Measurements from ENCODE around the gene ATG2A. TPM values are rescaled to one million over a fixed set of nuclear protein-coding genes. Genes with fewer than 3 reads are reported as not detected.

The ATG2A gene
- total and polyA plus RNA-seq, 4 experiments from 2014 or later = 4.1 to 47.3 (median 26.0) TPM

- Mint-ChIP-seq H3K36me3 (peaks cover 41 to 45% of the 10 kb centered on the region in 2 donors), H3K4me3 (peak overlapping the region; percentile 64 to 91 (median 82)), H3K4me1 (peaks cover 54 to 95% (median 78%) of the 10 kb centered on the region in 4 donors), H3K27me3 (no peaks in the 10 kb centered on the region), H3K9me3 (peaks cover 0 to 2% (median 0%) of the 10 kb centered on the region in 8 donors), H3K27ac (peak overlapping the region; percentile 76 to 99 (median 95))
- Histone ChIP-seq H3K4me1 (ENCODE audit: insufficient read depth, low read length) (peaks cover 99% of the 10 kb centered on the region), H3K27me3 (ENCODE audit: insufficient read depth, low read length) (no peaks in the 10 kb centered on the region), H3K27ac (ENCODE audit: low read depth, low read length) (peak overlapping the region; percentile 68), H3K36me3 (ENCODE audit: insufficient read depth, low read length) (peaks cover 12% of the 10 kb centered on the region), H3K4me3 (ENCODE audit: low read length in 2 of 2) (peak overlapping the region; percentile 40 to 59), H3K9me3 (ENCODE audit: control insufficient read depth in 1 of 2, low read length in 2 of 2) (no peaks in the 10 kb centered on the region)
- DNase-seq = no peak
- CTCF ChIA-PET (ENCODE audit: partially characterized antibody) = interaction anchor here (1.8 to 29.7 kb wide), 4 partner anchors 11 to 22 kb away, joined by 4 to 1245 read pairs (median 129); partner anchors contain the start of genes CDC42BPG and EHD1
- intact Hi-C loops (cut with micrococcal nuclease) = no loop called here
- POLR2A ChIA-PET (ENCODE audit: partially characterized antibody) = interaction anchor here (1.2 to 28.8 kb wide), 7 partner anchors 12 to 634 kb away, joined by 3 to 2105 read pairs (median 7); partner anchors contain the start of genes CDC42BPG, EHD1, MEN1 and RASGRP2
These were observed 52.9 kb downstream of the ATG2A start for GRCh38 chr11:64864135-64864472.

GRCh38 chr11:64863391-64864060 is 53.5 kb downstream of the ATG2A start:
- Mint-ChIP-seq H3K4me1 (peaks cover 55 to 95% (median 78%) of the 10 kb centered on the region in 4 donors), H3K36me3 (peaks cover 44 to 45% of the 10 kb centered on the region in 2 donors), H3K27me3 (no peaks in the 10 kb centered on the region), H3K9me3 (peaks cover 0 to 2% (median 0%) of the 10 kb centered on the region in 8 donors), H3K27ac (peak overlapping the region; percentile 83 to 99 (median 95)), H3K4me3 (peak overlapping the region in 7 of 8 donors; percentile 81 to 91 (median 83))
- Histone ChIP-seq H3K27me3 (ENCODE audit: insufficient read depth, low read length) (no peaks in the 10 kb centered on the region), H3K4me1 (ENCODE audit: insufficient read depth, low read length) (peaks cover 99% of the 10 kb centered on the region), H3K9me3 (ENCODE audit: control insufficient read depth in 1 of 2, low read length in 2 of 2) (no peaks in the 10 kb centered on the region), H3K36me3 (ENCODE audit: insufficient read depth, low read length) (peaks cover 6% of the 10 kb centered on the region), H3K4me3 (ENCODE audit: low read length in 2 of 2) (peak overlapping the region; percentile 12 to 59), H3K27ac (ENCODE audit: low read depth, low read length) (peak overlapping the region; percentile 68)
- DNase-seq = no peak
- intact Hi-C loops (cut with micrococcal nuclease) = no loop called here
- ChIA-PET POLR2A (ENCODE audit: partially characterized antibody) (interaction anchor here (1.0 to 28.8 kb wide), 8 partner anchors 11 to 634 kb away, joined by 3 to 2105 read pairs (median 6); partner anchors contain the start of genes CDC42BPG, EHD1, MEN1 and SF1), CTCF (ENCODE audit: partially characterized antibody) (interaction anchor here (1.1 to 29.7 kb wide), 6 partner anchors 9 to 23 kb away, joined by 3 to 1245 read pairs (median 14); partner anchors contain the start of genes CDC42BPG and EHD1)

GRCh38 chr11:64862987-64863390 is 54.0 kb downstream of the ATG2A start:
- H3K4me1 Mint-ChIP-seq = peaks cover 51 to 94% (median 76%) of the 10 kb centered on the region in 4 donors
- peak overlapping the region; percentile 12 to 59 for H3K4me3 ChIP-seq (ENCODE audit: low read length in 2 of 2)
- CTCF ChIA-PET (ENCODE audit: partially characterized antibody) = interaction anchor here (1.1 to 29.7 kb wide), 4 partner anchors 8 to 23 kb away, joined by 3 to 1245 read pairs (median 138); partner anchors contain the start of genes CDC42BPG and EHD1

GRCh38 chr11:64861227-64861975 is 55.6 kb downstream of the ATG2A start:
- peak overlapping the region; percentile 97 to 99 (median 98) for H3K27ac Mint-ChIP-seq
- peak overlapping the region; percentile 68 for H3K27ac ChIP-seq (ENCODE audit: low read depth, low read length)
- H3K36me3 ChIP-seq (ENCODE audit: insufficient read depth, low read length) = peaks cover 15% of the 10 kb centered on the region
- peaks cover 0 to 2% (median 0%) of the 10 kb centered on the region in 8 donors for H3K9me3 Mint-ChIP-seq
- peak in 3 of 5 donors; percentile 44 to 50 (median 46) for DNase-seq
- peak overlapping the region; percentile 72 to 93 (median 86) for H3K4me3 Mint-ChIP-seq
- POLR2A ChIA-PET (ENCODE audit: partially characterized antibody) = interaction anchor here (0.7 to 28.8 kb wide), 12 partner anchors 2 to 562 kb away, joined by 3 to 2105 read pairs (median 4); partner anchors contain the start of genes CDC42BPG, EHD1, MEN1 and RASGRP2
- H3K27me3 Mint-ChIP-seq = no peaks in the 10 kb centered on the region
- CTCF ChIA-PET (ENCODE audit: partially characterized antibody) = interaction anchor here (1.2 to 29.7 kb wide), 5 partner anchors 8 to 98 kb away, joined by 3 to 1245 read pairs (median 23); partner anchors contain the start of genes CDC42BPG and EHD1
- no peaks in the 10 kb centered on the region for H3K27me3 ChIP-seq (ENCODE audit: insufficient read depth, low read length)
- H3K4me1 ChIP-seq (ENCODE audit: insufficient read depth, low read length) = peaks cover 99% of the 10 kb centered on the region
- H3K36me3 Mint-ChIP-seq = peaks cover 40 to 46% of the 10 kb centered on the region in 2 donors
- H3K4me1 Mint-ChIP-seq = peaks cover 51 to 95% (median 77%) of the 10 kb centered on the region in 4 donors
- intact Hi-C loops (cut with micrococcal nuclease) = no loop called here
- no peaks in the 10 kb centered on the region for H3K9me3 ChIP-seq (ENCODE audit: control insufficient read depth in 1 of 2, low read length in 2 of 2)
- peak overlapping the region; percentile 6 to 26 for H3K4me3 ChIP-seq (ENCODE audit: low read length in 2 of 2)

More at GRCh38 chr11:64862987-64863390, 54.0 kb downstream of the ATG2A start:
- Mint-ChIP-seq H3K27ac (peak overlapping the region; percentile 83 to 99 (median 95)), H3K9me3 (peaks cover 0 to 2% (median 0%) of the 10 kb centered on the region in 8 donors), H3K27me3 (no peaks in the 10 kb centered on the region), H3K36me3 (peaks cover 41 to 43% of the 10 kb centered on the region in 2 donors), H3K4me3 (peak overlapping the region; percentile 68 to 91 (median 82))
- POLR2A ChIA-PET (ENCODE audit: partially characterized antibody) = interaction anchor here (1.0 to 28.8 kb wide), 9 partner anchors 11 to 635 kb away, joined by 3 to 2105 read pairs (median 4); partner anchors contain the start of genes CDC42BPG, EHD1, MEN1 and RASGRP2
- intact Hi-C loops (cut with micrococcal nuclease) = no loop called here
- Histone ChIP-seq H3K27me3 (ENCODE audit: insufficient read depth, low read length) (no peaks in the 10 kb centered on the region), H3K36me3 (ENCODE audit: insufficient read depth, low read length) (peaks cover 4% of the 10 kb centered on the region), H3K27ac (ENCODE audit: low read depth, low read length) (peak overlapping the region; percentile 68), H3K9me3 (ENCODE audit: control insufficient read depth in 1 of 2, low read length in 2 of 2) (no peaks in the 10 kb centered on the region), H3K4me1 (ENCODE audit: insufficient read depth, low read length) (peaks cover 99% of the 10 kb centered on the region)
- DNase-seq = no peak

GRCh38 chr11:64859542-64860414 is 57.2 kb downstream of the ATG2A start:
- ChIA-PET POLR2A (ENCODE audit: partially characterized antibody) (interaction anchor here (0.6 to 28.8 kb wide), 19 partner anchors 4 to 692 kb away, joined by 3 to 2105 read pairs (median 6); partner anchors contain the start of genes CDC42BPG, EHD1, FAU and MAP4K2), CTCF (ENCODE audit: partially characterized antibody) (interaction anchor here (1.4 to 29.7 kb wide), 5 partner anchors 8 to 45 kb away, joined by 3 to 1245 read pairs (median 78); partner anchors contain the start of genes CDC42BPG and EHD1)
- H3K9me3 ChIP-seq (ENCODE audit: control insufficient read depth in 1 of 2, low read length in 2 of 2) = no peaks in the 10 kb centered on the region
- peak overlapping the region in 1 of 2 donors; percentile 29 for H3K4me3 ChIP-seq (ENCODE audit: low read length in 2 of 2)
- H3K36me3 ChIP-seq (ENCODE audit: insufficient read depth, low read length) = peaks cover 28% of the 10 kb centered on the region
- Mint-ChIP-seq H3K36me3 (peaks cover 39 to 48% of the 10 kb centered on the region in 2 donors), H3K27ac (peak overlapping the region; percentile 97 to 99 (median 98)), H3K27me3 (no peaks in the 10 kb centered on the region), H3K9me3 (peaks cover 0 to 2% (median 0%) of the 10 kb centered on the region in 8 donors), H3K4me3 (peak overlapping the region; percentile 85 to 93 (median 87)), H3K4me1 (peaks cover 52 to 95% (median 75%) of the 10 kb centered on the region in 4 donors)
- intact Hi-C loops (cut with micrococcal nuclease) = loop anchor here (1.0 to 2.0 kb wide), 4 partner anchors 9 to 19 kb away; partner anchors contain the start of genes CDC42BPG and EHD1
- no peaks in the 10 kb centered on the region for H3K27me3 ChIP-seq (ENCODE audit: insufficient read depth, low read length)
- peak; percentile 78 to 83 (median 79) for DNase-seq
- peak overlapping the region; percentile 67 for H3K27ac ChIP-seq (ENCODE audit: low read depth, low read length)
- peaks cover 99% of the 10 kb centered on the region for H3K4me1 ChIP-seq (ENCODE audit: insufficient read depth, low read length)
